HG03520 (cell line): ENCODE results near the gene CASP8.
"Not testable (repeated sequence)": the region's sequence is repeated elsewhere in the genome, so short reads cannot be mapped to it uniquely, and the experiment has no call there.

Experiments used
- ATAC-seq: cut with Tn5 transposase; IDR thresholded peaks from one replicate; pipeline ENCODE4 v1.9.1; 2021; ENCODE audit warnings: mild to moderate bottlenecking, moderate library complexity; ENCODE audit not compliant: unreplicated experiment

CASP8 gene

GRCh38 chr2:201267278-201268030 lies 7.1 kb downstream of the CASP8 start:
- no peak for ATAC-seq

GRCh38 chr2:201269764-201270163 lies 9.4 kb downstream of the CASP8 start:
- no peak for ATAC-seq

- no peak for ATAC-seq
These were observed 10.1 kb downstream of the CASP8 start for GRCh38 chr2:201270293-201271001.

GRCh38 chr2:201271917-201272316 lies 11.6 kb downstream of the CASP8 start:
- ATAC-seq, result no peak

- ATAC-seq, result no peak
These were observed 13.1 kb downstream of the CASP8 start for GRCh38 chr2:201273330-201273983.

GRCh38 chr2:201275069-201275468 lies 14.7 kb downstream of the CASP8 start:
- ATAC-seq, result no peak

GRCh38 chr2:201275990-201276389 lies 15.7 kb downstream of the CASP8 start:
- ATAC-seq, result no peak

GRCh38 chr2:201276511-201276910 lies 16.2 kb downstream of the CASP8 start:
- ATAC-seq, result no peak

GRCh38 chr2:201279079-201279478 lies 18.7 kb downstream of the CASP8 start:
- no peak for ATAC-seq

GRCh38 chr2:201280191-201281040 lies 20.1 kb downstream of the CASP8 start:
- no peak for ATAC-seq

- ATAC-seq, result no peak
These were observed 25.2 kb downstream of the CASP8 start for GRCh38 chr2:201285499-201285898.

GRCh38 chr2:201290457-201291148 lies 30.3 kb downstream of the CASP8 start:
- not testable (repeated sequence) for ATAC-seq

GRCh38 chr2:201298462-201299052 lies 38.2 kb downstream of the CASP8 start:
- no peak for ATAC-seq

GRCh38 chr2:201299929-201300328 lies 39.6 kb downstream of the CASP8 start:
- not testable (repeated sequence) for ATAC-seq

GRCh38 chr2:201307876-201308275 lies 47.5 kb downstream of the CASP8 start:
- ATAC-seq, result no peak

- ATAC-seq, result no peak
These were observed 48.6 kb downstream of the CASP8 start for GRCh38 chr2:201308914-201309313.

- no peak for ATAC-seq
These were observed 53.0 kb downstream of the CASP8 start for GRCh38 chr2:201313362-201313761.

- no peak for ATAC-seq
These were observed 59.2 kb downstream of the CASP8 start for GRCh38 chr2:201319511-201319910.

GRCh38 chr2:201320257-201320656 lies 59.9 kb downstream of the CASP8 start:
- no peak for ATAC-seq

GRCh38 chr2:201320701-201321100 lies 60.4 kb downstream of the CASP8 start:
- no peak for ATAC-seq
